ENCODE data around the gene USP5. TPM values are rescaled to one million over a fixed set of nuclear protein-coding genes. Genes with fewer than 3 reads are reported as not detected.

The USP5 gene
- total and polyA plus RNA-seq, 2 of the 8 experiments (the other 6 are each of a cell fraction or from before 2014, with no cell fraction given): 66.5 to 148 TPM

- peak; percentile 29; the same call in 1 of the 2 replicates for TF ChIP-seq TBP (IDR thresholded peaks at IDR 0.05; ENCODE audit: low read depth, low read length)
- TF ChIP-seq SUZ12 (IDR thresholded peaks at IDR 0.05; ENCODE audit: low read length): no peak
- no peak for TF ChIP-seq JUN (IDR thresholded peaks at IDR 0.05; ENCODE audit: low read depth, low read length)
- peak; percentile 71 for TF ChIP-seq CHD2 (IDR thresholded peaks at IDR 0.05; ENCODE audit: low read length)
- no peak for TF ChIP-seq RXRA (IDR thresholded peaks at IDR 0.05; ENCODE audit: insufficient read depth, low read depth, low read length)
- TF ChIP-seq HDAC6 (IDR thresholded peaks at IDR 0.05; ENCODE audit: low read depth, low read length): no peak
- peak; percentile 71; the same call in 1 of the 2 replicates for TF ChIP-seq SP4 (IDR thresholded peaks at IDR 0.05; ENCODE audit: low read length)
- TF ChIP-seq POLR2AphosphoS5 (IDR thresholded peaks at IDR 0.05; ENCODE audit: low read depth, low read length): no peak; the same call in 1 of the 2 replicates
- no peak for TF ChIP-seq RNF2 (IDR thresholded peaks at IDR 0.05; ENCODE audit: borderline replicate concordance, low read depth, low read length, missing control alignments, poor library complexity, severe bottlenecking)
- TF ChIP-seq NRF1 (IDR thresholded peaks at IDR 0.05; ENCODE audit: low read depth, low read length): no peak
- TF ChIP-seq KDM4A (IDR thresholded peaks at IDR 0.05; ENCODE audit: low read depth, low read length, severe bottlenecking): peak; percentile 58
- no peak for TF ChIP-seq SAP30 (IDR thresholded peaks at IDR 0.05; ENCODE audit: insufficient read depth, insufficient replicate concordance, low read length)
- no peak for TF ChIP-seq MAX (IDR thresholded peaks at IDR 0.05)
- no peak for TF ChIP-seq SP2 (IDR thresholded peaks at IDR 0.05; ENCODE audit: low read length)
- TF ChIP-seq FOSL1 (IDR thresholded peaks at IDR 0.05; ENCODE audit: insufficient read depth, low read depth, low read length): no peak
- peak; percentile 76; the same call in 1 of the 2 replicates for TF ChIP-seq EGR1 (IDR thresholded peaks at IDR 0.05; ENCODE audit: borderline replicate concordance, low read depth, low read length)
- TF ChIP-seq TAF1 (IDR thresholded peaks at IDR 0.05; ENCODE audit: low read depth, low read length): peak; percentile 67
- TF ChIP-seq HDAC2 (IDR thresholded peaks at IDR 0.05; ENCODE audit: borderline replicate concordance in 1 of 2, low read depth in 2 of 2, low read length in 2 of 2): peak in 1 of 2 experiments; percentile 16; a peak in 1 of 4 replicates
- no peak for TF ChIP-seq SIX5 (IDR thresholded peaks at IDR 0.05; ENCODE audit: low read depth, low read length)
- TF ChIP-seq CBX8 (IDR thresholded peaks at IDR 0.05; ENCODE audit: borderline replicate concordance, low read depth, low read length): no peak
- TF ChIP-seq BACH1 (IDR thresholded peaks at IDR 0.05; ENCODE audit: low read length): 0 out of 2 replicates have a peak, but pooled peaks have one; percentile 14
- 0 out of 2 replicates have a peak, but pooled peaks have one; percentile 28 for TF ChIP-seq TCF12 (IDR thresholded peaks at IDR 0.05; ENCODE audit: low read depth, low read length)
- TF ChIP-seq ZNF274 (IDR thresholded peaks at IDR 0.05; ENCODE audit: borderline replicate concordance, extremely low read depth, low read length): no peak
- TF ChIP-seq JUND (IDR thresholded peaks at IDR 0.05; ENCODE audit: low read length): no peak
Observed at GRCh38 chr12:6873094-6874014, 21.4 kb downstream of the USP5 start, which contains the start of gene SPSB2 (continued).

Data from H1 (cell line).